Breast epithelium (tissue), 3 donors: ENCODE results near the gene PNMA8A.
A peak's percentile ranks its signal among the peaks of the same experiment; 100 is the strongest.

Source experiments
- POLR2AphosphoS5 ChIP-seq, 3 donors: sonication (generic); formaldehyde crosslinking; IDR thresholded peaks; one replicate each; pipeline ENCODE4 v1.6.1; 2017; ENCODE audit warnings: antibody characterized with exemption in 3 of 3
- TF ChIP-seq, protein P1 (sequence below), 3 donors: fragments of 450-650 bp; IDR thresholded peaks; one replicate each; pipeline ENCODE4 v1.5.1; 2016 to 2017; ENCODE audit warnings: antibody characterized with exemption in 3 of 3, mild to moderate bottlenecking in 3 of 3, moderate library complexity in 3 of 3

DNA sequence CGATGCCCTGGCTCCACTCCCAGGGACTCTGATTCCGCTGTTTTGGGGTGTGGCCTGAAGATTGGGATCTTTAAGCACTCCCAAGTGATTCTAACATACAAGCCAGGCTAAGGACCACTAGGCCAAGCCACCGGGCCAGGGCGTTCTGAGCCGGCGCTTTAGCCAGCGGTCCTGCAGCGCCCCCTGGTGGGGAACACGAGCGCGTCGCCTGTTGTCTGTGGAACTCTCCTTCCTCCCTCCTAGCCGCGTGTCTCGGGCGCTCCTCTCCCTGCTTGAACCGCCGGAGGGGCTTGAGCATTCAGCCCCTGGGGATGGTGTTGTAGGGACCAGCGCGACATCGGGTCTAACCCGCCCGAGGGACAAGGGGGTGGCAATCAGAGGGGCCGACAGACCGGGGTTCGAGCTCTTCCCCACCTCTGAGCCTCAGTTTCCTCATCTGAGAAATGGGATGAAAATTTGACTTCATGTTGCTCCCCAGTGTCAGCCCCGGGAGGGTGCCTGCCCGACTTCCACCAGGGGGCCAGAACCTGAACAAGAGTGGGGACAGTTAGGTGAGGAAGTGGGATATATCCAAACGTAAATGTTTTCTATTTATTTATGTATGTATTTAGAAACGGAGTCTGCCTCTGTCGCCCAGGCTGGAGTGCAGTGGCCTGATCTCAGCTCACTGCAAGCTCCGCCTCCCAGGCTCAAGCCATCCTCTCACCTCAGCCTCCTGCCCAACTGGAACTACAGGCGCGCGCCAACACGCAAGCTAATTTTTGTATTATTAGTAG, 42.3 kb upstream of the PNMA8A start:
- TF ChIP-seq, protein P1, sequence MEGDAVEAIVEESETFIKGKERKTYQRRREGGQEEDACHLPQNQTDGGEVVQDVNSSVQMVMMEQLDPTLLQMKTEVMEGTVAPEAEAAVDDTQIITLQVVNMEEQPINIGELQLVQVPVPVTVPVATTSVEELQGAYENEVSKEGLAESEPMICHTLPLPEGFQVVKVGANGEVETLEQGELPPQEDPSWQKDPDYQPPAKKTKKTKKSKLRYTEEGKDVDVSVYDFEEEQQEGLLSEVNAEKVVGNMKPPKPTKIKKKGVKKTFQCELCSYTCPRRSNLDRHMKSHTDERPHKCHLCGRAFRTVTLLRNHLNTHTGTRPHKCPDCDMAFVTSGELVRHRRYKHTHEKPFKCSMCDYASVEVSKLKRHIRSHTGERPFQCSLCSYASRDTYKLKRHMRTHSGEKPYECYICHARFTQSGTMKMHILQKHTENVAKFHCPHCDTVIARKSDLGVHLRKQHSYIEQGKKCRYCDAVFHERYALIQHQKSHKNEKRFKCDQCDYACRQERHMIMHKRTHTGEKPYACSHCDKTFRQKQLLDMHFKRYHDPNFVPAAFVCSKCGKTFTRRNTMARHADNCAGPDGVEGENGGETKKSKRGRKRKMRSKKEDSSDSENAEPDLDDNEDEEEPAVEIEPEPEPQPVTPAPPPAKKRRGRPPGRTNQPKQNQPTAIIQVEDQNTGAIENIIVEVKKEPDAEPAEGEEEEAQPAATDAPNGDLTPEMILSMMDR (IDR thresholded peaks at IDR 0.05) = peak; percentile 90 to 97 (median 94)
- no peak for TF ChIP-seq POLR2AphosphoS5 (IDR thresholded peaks at IDR 0.05)
